ENCODE data around the gene PRDM8. TPM values are rescaled to one million over a fixed set of nuclear protein-coding genes. Genes with fewer than 3 reads are reported as not detected.

Gene PRDM8
- total RNA-seq, 4 donors from 2014 or later: 24.1 to 63.5 (median 34.3) TPM

DNA sequence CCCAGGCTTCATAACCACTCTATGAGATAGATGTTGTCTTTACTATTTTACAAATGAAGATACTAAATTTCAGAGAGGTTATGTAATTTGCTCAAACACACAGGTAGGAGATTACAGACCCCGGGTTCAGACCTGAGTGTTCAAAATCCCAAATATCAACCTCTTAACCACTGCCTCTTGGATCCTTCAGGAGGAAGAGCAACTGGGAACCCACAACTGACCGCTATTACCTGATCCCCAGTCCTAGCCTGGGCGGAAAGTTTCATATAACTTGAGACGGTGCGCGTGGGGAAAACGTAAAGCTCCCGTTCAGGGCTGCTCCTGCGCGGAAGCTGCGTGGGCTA is 8.9 kb upstream of the PRDM8 start:
- Histone ChIP-seq H3K27ac (replicated peaks in 1 of 4) (no peak overlapping the region), H3K4me3 (no peak overlapping the region), H3K36me3 (peaks cover 0 to 9% (median 0%) of the 10 kb centered on the region in 4 donors), H3K9me3 (no peaks in the 10 kb centered on the region), H3K4me1 (peaks cover 22 to 56% (median 44%) of the 10 kb centered on the region in 4 donors), H3K27me3 (no peaks in the 10 kb centered on the region)
- intact Hi-C loops (cut with DNase I): loop anchor here (10.0 kb wide), 2 partner anchors 1154 to 1234 kb away; no protein-coding TSS in a partner anchor
- WGBS: 96% methylated on average over 10 of the region's 11 CpGs
- DNase-seq (ENCODE audit: extremely low spot score): no peak
- TF ChIP-seq POLR2AphosphoS5 (IDR thresholded peaks at IDR 0.05) (no peak), EP300 (IDR thresholded peaks at IDR 0.05) (no peak), POLR2A (IDR thresholded peaks at IDR 0.05; ENCODE audit: low read depth) (no peak)
- TF ChIP-seq, protein P1, sequence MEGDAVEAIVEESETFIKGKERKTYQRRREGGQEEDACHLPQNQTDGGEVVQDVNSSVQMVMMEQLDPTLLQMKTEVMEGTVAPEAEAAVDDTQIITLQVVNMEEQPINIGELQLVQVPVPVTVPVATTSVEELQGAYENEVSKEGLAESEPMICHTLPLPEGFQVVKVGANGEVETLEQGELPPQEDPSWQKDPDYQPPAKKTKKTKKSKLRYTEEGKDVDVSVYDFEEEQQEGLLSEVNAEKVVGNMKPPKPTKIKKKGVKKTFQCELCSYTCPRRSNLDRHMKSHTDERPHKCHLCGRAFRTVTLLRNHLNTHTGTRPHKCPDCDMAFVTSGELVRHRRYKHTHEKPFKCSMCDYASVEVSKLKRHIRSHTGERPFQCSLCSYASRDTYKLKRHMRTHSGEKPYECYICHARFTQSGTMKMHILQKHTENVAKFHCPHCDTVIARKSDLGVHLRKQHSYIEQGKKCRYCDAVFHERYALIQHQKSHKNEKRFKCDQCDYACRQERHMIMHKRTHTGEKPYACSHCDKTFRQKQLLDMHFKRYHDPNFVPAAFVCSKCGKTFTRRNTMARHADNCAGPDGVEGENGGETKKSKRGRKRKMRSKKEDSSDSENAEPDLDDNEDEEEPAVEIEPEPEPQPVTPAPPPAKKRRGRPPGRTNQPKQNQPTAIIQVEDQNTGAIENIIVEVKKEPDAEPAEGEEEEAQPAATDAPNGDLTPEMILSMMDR (IDR thresholded peaks at IDR 0.05): no peak

DNA sequence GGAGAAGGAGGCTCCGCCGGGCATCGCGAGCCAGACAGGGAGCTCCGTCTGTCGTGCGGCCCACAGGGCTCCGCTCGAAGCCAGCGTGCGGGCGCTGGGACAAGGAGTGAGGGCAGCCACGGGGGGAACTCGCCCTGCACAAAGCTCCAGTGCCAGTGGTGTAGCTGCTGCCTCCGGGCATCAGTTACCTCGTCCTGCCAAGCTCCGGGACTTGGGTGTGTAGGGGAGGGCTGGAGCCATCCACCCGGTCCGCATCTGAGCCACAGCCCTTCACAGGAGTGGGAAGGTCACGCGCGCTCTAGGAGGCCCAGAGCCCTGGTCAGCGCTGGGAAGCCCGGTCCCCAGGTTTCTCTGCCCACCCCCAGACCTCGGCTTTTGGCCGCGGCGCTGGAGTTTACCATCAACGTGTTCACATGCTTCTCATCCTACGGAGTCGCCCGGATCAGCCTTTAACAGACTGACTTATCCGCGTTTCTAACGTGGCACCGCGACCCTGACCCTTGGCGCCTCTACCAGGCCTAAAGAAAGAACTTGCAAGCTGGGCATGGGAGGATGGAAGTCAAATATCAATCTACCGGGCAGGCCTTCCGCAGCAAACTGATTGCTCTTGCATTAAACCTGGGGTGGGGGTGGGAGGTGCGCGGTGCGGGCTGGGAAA is 8.4 kb upstream of the PRDM8 start:
- no peak overlapping the region for H3K4me3 ChIP-seq
- H3K4me1 ChIP-seq: peaks cover 18 to 52% (median 39%) of the 10 kb centered on the region in 4 donors

DNA sequence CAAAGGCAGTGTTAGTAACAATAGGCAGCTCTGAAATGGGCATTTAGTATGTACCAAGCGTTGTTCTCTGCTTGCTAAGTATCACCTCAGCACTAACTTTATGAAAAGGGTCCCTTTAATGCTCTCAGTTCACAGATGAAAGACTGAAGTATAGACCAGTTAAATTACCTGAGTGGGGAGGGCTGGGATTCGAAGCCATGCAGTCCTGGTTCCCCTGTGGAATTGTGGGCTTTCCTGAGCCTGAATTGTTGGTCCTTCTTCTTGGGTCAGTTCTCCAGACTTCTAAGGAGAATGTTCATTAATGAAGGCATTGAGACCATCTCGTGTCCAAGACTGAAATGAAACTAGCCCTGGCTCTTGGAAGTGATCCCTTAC is 7.7 kb upstream of the PRDM8 start:
- intact Hi-C loops (cut with DNase I): loop anchor here (10.0 kb wide), 2 partner anchors 1155 to 1235 kb away; no protein-coding TSS in a partner anchor
- H3K9me3 ChIP-seq: no peaks in the 10 kb centered on the region
- H3K4me1 ChIP-seq: peaks cover 15 to 50% (median 37%) of the 10 kb centered on the region in 4 donors
- no peaks in the 10 kb centered on the region for H3K27me3 ChIP-seq
- no peak overlapping the region for H3K4me3 ChIP-seq
- peaks cover 0 to 9% (median 0%) of the 10 kb centered on the region in 4 donors for H3K36me3 ChIP-seq
- TF ChIP-seq POLR2A (IDR thresholded peaks at IDR 0.05; ENCODE audit: low read depth): no peak
- no peak for TF ChIP-seq EP300 (IDR thresholded peaks at IDR 0.05)
- TF ChIP-seq POLR2AphosphoS5 (IDR thresholded peaks at IDR 0.05): no peak
- TF ChIP-seq, protein P1 (IDR thresholded peaks at IDR 0.05): no peak
- 91% methylated on average over 3 of the region's 3 CpGs for WGBS
- DNase-seq (ENCODE audit: extremely low spot score): no peak
- H3K27ac ChIP-seq (replicated peaks in 1 of 4): no peak overlapping the region

More for the DNA sequence above, 8.4 kb upstream of the PRDM8 start:
- TF ChIP-seq POLR2AphosphoS5 (IDR thresholded peaks at IDR 0.05): no peak
- TF ChIP-seq EP300 (IDR thresholded peaks at IDR 0.05): no peak
- no peak for TF ChIP-seq POLR2A (IDR thresholded peaks at IDR 0.05; ENCODE audit: low read depth)
- TF ChIP-seq, protein P1 (IDR thresholded peaks at IDR 0.05): no peak
- 83% methylated on average over 34 of the region's 43 CpGs for WGBS
- DNase-seq (ENCODE audit: extremely low spot score): no peak
- no peaks in the 10 kb centered on the region for H3K9me3 ChIP-seq
- H3K27me3 ChIP-seq: no peaks in the 10 kb centered on the region
- H3K27ac ChIP-seq (replicated peaks in 1 of 4): no peak overlapping the region
- H3K36me3 ChIP-seq: peaks cover 0 to 9% (median 0%) of the 10 kb centered on the region in 4 donors
- intact Hi-C loops (cut with DNase I): loop anchor here (10.0 kb wide), 2 partner anchors 1154 to 1234 kb away; no protein-coding TSS in a partner anchor

DNA sequence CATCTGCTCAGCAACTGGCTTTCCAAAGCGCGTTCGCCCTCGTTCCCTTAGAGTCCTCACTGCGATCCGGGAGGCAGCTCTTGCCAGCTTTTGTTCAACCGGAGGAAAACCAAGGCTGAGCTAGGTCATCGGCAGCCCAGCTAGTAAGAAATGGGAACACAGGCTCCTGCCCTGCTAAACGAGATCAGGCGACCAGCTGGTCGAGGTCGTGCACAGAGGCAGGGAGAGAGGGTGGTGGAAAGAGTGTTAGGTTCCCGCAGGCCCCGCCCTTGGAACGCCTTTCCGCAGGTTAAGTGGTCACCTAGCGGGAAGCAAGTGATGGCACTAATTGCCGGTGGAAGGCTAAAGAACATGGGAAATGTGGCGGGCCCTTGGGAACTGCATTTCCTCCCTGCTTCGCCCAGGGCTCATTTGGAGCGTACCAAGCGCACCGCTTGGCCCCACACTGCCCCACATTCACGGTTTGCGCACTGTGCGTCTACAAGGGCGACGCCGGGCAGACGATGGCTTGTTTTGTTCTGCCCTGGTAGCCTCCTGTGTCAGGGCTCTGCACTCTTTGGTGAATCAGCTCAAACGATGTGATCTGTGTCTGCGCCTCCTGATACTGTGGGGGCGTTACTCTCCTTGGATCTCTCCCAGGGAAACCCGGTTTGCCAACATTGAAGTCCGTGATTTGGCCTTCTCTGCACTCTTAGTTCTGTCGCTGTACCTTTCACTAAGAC is 7.2 kb upstream of the PRDM8 start:
- Histone ChIP-seq H3K4me3 (no peak overlapping the region), H3K4me1 (peaks cover 9 to 45% (median 33%) of the 10 kb centered on the region in 4 donors), H3K27me3 (no peaks in the 10 kb centered on the region), H3K9me3 (no peaks in the 10 kb centered on the region), H3K36me3 (peaks cover 0 to 9% (median 0%) of the 10 kb centered on the region in 4 donors), H3K27ac (replicated peaks in 1 of 4) (no peak overlapping the region)
- TF ChIP-seq POLR2AphosphoS5 (IDR thresholded peaks at IDR 0.05): no peak
- TF ChIP-seq, protein P1 (IDR thresholded peaks at IDR 0.05): no peak
- TF ChIP-seq POLR2A (IDR thresholded peaks at IDR 0.05; ENCODE audit: low read depth): no peak
- no peak for TF ChIP-seq EP300 (IDR thresholded peaks at IDR 0.05)
- intact Hi-C loops (cut with DNase I): loop anchor here (10.0 kb wide), 2 partner anchors 1155 to 1235 kb away; no protein-coding TSS in a partner anchor
- DNase-seq (ENCODE audit: extremely low spot score): no peak
- 77% methylated on average over 30 of the region's 36 CpGs for WGBS

Measured in esophagus muscularis mucosa (tissue), 4 donors.